ENCODE measurements around the gene SLC6A19. TPM values are rescaled to one million over a fixed set of nuclear protein-coding genes. Genes with fewer than 3 reads are reported as not detected.

The SLC6A19 gene
- total and polyA plus RNA-seq, 12 donors, result 0.11 TPM; not detected in 11

- 44 to 73% methylated on average over 2 of the region's 2 CpGs for WGBS, 2 donors
- Histone ChIP-seq H3K27ac (no peak overlapping the region), H3K36me3 (no peaks in the 10 kb centered on the region), H3K9me3 (no peaks in the 10 kb centered on the region), H3K4me1 (no peaks in the 10 kb centered on the region), H3K4me3 (no peak overlapping the region), H3K27me3 (peaks cover 0 to 56% (median 5%) of the 10 kb centered on the region in 7 donors)
- intact Hi-C loops (cut with DNase I), result no loop called here
- TF ChIP-seq, protein P1, sequence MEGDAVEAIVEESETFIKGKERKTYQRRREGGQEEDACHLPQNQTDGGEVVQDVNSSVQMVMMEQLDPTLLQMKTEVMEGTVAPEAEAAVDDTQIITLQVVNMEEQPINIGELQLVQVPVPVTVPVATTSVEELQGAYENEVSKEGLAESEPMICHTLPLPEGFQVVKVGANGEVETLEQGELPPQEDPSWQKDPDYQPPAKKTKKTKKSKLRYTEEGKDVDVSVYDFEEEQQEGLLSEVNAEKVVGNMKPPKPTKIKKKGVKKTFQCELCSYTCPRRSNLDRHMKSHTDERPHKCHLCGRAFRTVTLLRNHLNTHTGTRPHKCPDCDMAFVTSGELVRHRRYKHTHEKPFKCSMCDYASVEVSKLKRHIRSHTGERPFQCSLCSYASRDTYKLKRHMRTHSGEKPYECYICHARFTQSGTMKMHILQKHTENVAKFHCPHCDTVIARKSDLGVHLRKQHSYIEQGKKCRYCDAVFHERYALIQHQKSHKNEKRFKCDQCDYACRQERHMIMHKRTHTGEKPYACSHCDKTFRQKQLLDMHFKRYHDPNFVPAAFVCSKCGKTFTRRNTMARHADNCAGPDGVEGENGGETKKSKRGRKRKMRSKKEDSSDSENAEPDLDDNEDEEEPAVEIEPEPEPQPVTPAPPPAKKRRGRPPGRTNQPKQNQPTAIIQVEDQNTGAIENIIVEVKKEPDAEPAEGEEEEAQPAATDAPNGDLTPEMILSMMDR (IDR thresholded peaks at IDR 0.05), result no peak
- DNase-seq (no peak), ATAC-seq (no peak)
Measured at GRCh38 chr5:1209489-1209852, 8.1 kb downstream of the SLC6A19 start.

DNA sequence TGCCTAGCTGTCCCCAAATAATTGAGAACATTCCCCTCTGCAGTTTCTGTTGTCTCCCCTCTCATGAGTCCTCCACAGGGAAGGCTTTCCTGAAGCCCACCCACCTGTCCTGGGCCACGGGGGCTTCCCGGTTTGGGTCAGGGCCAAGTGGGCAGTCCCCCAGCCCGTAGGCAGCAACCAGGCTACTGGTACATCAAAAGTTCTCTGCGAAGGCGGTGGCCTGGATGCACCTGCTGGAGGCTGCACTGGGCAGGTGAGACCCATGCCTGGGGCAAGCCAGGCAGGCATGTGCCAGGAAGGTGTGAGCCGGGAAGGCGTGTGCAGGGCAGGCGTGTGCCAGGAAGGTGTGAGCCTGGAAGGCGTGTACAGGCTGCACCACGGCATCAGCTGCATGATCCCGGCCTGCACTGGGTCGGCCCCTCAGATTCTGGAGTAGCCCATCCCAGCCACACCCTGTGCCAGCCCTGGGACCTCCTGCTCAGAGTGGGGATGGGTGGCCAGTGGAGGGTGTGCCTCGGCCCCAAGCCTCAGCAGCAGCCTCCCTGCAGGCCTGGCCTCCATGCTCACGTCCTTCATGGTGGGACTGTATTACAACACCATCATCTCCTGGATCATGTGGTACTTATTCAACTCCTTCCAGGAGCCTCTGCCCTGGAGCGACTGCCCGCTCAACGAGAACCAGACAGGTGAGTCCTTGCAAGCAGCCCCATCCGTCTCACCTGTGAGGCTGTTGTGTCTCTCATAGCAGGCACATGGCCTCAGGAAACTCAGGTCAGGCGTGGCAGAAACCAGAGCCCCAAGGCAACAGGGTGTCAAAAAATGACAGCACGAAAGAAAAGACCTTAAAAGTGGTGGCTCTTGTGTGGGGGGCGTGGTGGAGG lies 8.7 kb downstream of the SLC6A19 start:
- Histone ChIP-seq H3K27ac (no peak overlapping the region), H3K4me1 (no peaks in the 10 kb centered on the region), H3K9me3 (no peaks in the 10 kb centered on the region), H3K36me3 (no peaks in the 10 kb centered on the region), H3K4me3 (no peak overlapping the region), H3K27me3 (peaks cover 0 to 53% (median 5%) of the 10 kb centered on the region in 7 donors)
- 84 to 89% methylated on average over 21 of the region's 21 CpGs for WGBS, 2 donors
- intact Hi-C loops (cut with DNase I), result no loop called here
- ATAC-seq (no peak), DNase-seq (peak in 1 of 2 donors; percentile 3)
- TF ChIP-seq, protein P1 (IDR thresholded peaks at IDR 0.05), result no peak

- ATAC-seq, result no peak
- TF ChIP-seq, protein P1 (IDR thresholded peaks at IDR 0.05), result no peak
- peak in 1 of 2 donors; percentile 8 for DNase-seq
- Histone ChIP-seq H3K4me3 (no peak overlapping the region), H3K27me3 (peaks cover 0 to 46% (median 5%) of the 10 kb centered on the region in 7 donors), H3K36me3 (no peaks in the 10 kb centered on the region), H3K9me3 (peaks cover 0 to 6% (median 0%) of the 10 kb centered on the region in 11 donors), H3K27ac (no peak overlapping the region), H3K4me1 (no peaks in the 10 kb centered on the region)
- WGBS, 2 donors, result 80 to 87% methylated on average over 21 of the region's 21 CpGs
- intact Hi-C loops (cut with DNase I), result no loop called here
Measured at GRCh38 chr5:1210832-1211251, 9.4 kb downstream of the SLC6A19 start.

DNA sequence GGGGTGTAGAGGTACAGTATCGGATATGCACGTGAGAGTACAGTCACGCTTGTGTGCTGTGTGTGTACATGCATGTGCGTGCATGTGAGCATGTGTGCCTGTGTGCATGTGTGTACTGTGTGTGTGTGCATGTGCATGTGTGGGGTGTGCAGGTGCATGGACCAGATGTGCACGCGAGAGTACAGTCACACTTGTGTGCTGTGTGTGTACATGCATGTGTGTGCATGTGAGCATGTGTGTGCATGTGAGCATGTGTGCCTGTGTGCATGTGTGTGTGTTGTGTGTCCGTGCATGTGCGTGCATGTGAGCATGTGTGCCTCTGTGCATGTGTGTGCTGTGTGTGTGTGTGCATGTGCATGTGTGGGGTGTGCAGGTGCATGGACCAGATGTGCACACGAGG lies 10.3 kb downstream of the SLC6A19 start:
- Histone ChIP-seq H3K9me3 (peaks cover 0 to 10% (median 0%) of the 10 kb centered on the region in 11 donors), H3K27ac (no peak overlapping the region), H3K27me3 (peaks cover 0 to 39% (median 5%) of the 10 kb centered on the region in 7 donors), H3K4me1 (no peaks in the 10 kb centered on the region), H3K4me3 (no peak overlapping the region), H3K36me3 (no peaks in the 10 kb centered on the region)
- TF ChIP-seq, protein P1 (IDR thresholded peaks at IDR 0.05), result no peak
- WGBS, 2 donors, result 95 to 96% methylated on average over 9 of the region's 9 CpGs
- DNase-seq, result peak in 1 of 2 donors; percentile 2
- ATAC-seq, result no peak
- intact Hi-C loops (cut with DNase I), result no loop called here
